SK-N-SH treated with all-trans-retinoic acid at 6 μM for 48 hours (cell line): ENCODE measurements around the gene MAN1A1.

ENCODE experiments used
- ATAC-seq: fragments of 200-7000 bp; cut with Tn5 transposase; 3 replicates; pipeline ENCODE4 v1.9.1; 2020; ENCODE audit warnings: mild to moderate bottlenecking, moderate library complexity
- ARNTL ChIP-seq: fragments of 450-650 bp; formaldehyde crosslinking; IDR thresholded peaks from 2 replicates; pipeline ENCODE4 v1.5.0; 2020; ENCODE audit warnings: low read depth, mild to moderate bottlenecking, moderate library complexity, borderline replicate concordance
- BACH2 ChIP-seq: fragments of 250-450 bp; sonication (Bioruptor Pico); IDR thresholded peaks from 2 replicates; pipeline ENCODE4 v1.9.0; 2021; ENCODE audit warnings: mild to moderate bottlenecking, borderline replicate concordance
- CREB5 ChIP-seq: fragments of 250-450 bp; sonication (Bioruptor Pico); IDR thresholded peaks from 2 replicates; pipeline ENCODE4 v1.5.1; 2020; ENCODE audit warnings: low read depth, mild to moderate bottlenecking, moderate library complexity
- CSDC2 ChIP-seq: fragments of 250-450 bp; sonication (Bioruptor Pico); IDR thresholded peaks from 2 replicates; pipeline ENCODE4 v1.5.0; 2020; ENCODE audit warnings: mild to moderate bottlenecking, moderate library complexity
- GLIS3 ChIP-seq: fragments of 250-450 bp; sonication (Bioruptor Pico); IDR thresholded peaks from 2 replicates; pipeline ENCODE4 v1.5.0; 2020; ENCODE audit warnings: mild to moderate bottlenecking, moderate library complexity
- OSR1 ChIP-seq: fragments of 250-450 bp; sonication (Bioruptor Pico); IDR thresholded peaks from 2 replicates; pipeline ENCODE4 v1.8.0; 2022; ENCODE audit warnings: moderate library complexity, mild to moderate bottlenecking, inconsistent platforms
- PATZ1 ChIP-seq: fragments of 250-450 bp; sonication (Bioruptor Pico); IDR thresholded peaks from 2 replicates; pipeline ENCODE4 v1.8.0; 2020; ENCODE audit warnings: mild to moderate bottlenecking, moderate library complexity, borderline replicate concordance
- POU6F1 ChIP-seq: fragments of 250-450 bp; sonication (Bioruptor Pico); IDR thresholded peaks from 2 replicates; pipeline ENCODE4 v1.8.0; 2021; ENCODE audit warnings: low read depth, mild to moderate bottlenecking, moderate library complexity, borderline replicate concordance
- PPARA ChIP-seq: fragments of 250-450 bp; sonication (Bioruptor Pico); IDR thresholded peaks from 2 replicates; pipeline ENCODE4 v1.5.0; 2020; ENCODE audit warnings: mild to moderate bottlenecking, borderline replicate concordance
- RARB ChIP-seq: fragments of 250-450 bp; sonication (Bioruptor Pico); IDR thresholded peaks from 2 replicates; pipeline ENCODE4 v1.8.0; 2021; ENCODE audit warnings: mild to moderate bottlenecking, moderate library complexity
- SNAI2 ChIP-seq: fragments of 250-450 bp; sonication (Bioruptor Pico); IDR thresholded peaks from 2 replicates; pipeline ENCODE4 v1.5.0; 2020; ENCODE audit warnings: mild to moderate bottlenecking, moderate library complexity
- TCF4 ChIP-seq: fragments of 250-450 bp; sonication (Bioruptor Pico); IDR thresholded peaks from 2 replicates; pipeline ENCODE4 v1.8.0; 2021; ENCODE audit warnings: mild to moderate bottlenecking, moderate library complexity, borderline replicate concordance
- TSHZ2 ChIP-seq: fragments of 250-450 bp; sonication (Bioruptor Pico); IDR thresholded peaks from 2 replicates; pipeline ENCODE4 v1.5.0; 2020; ENCODE audit warnings: mild to moderate bottlenecking, moderate library complexity
- ZC3H10 ChIP-seq: fragments of 250-450 bp; sonication (Bioruptor Pico); IDR thresholded peaks from 2 replicates; pipeline ENCODE4 v1.5.1; 2021; ENCODE audit warnings: mild to moderate bottlenecking, moderate library complexity
- ZFP30 ChIP-seq: fragments of 450-650 bp; formaldehyde crosslinking; IDR thresholded peaks from 2 replicates; pipeline ENCODE4 v1.5.0; 2022; ENCODE audit warnings: mild to moderate bottlenecking, moderate library complexity
- ZNF70 ChIP-seq: fragments of 450-650 bp; formaldehyde crosslinking; IDR thresholded peaks from 2 replicates; pipeline ENCODE4 v1.5.0; 2020; ENCODE audit warnings: mild to moderate bottlenecking, moderate library complexity
- ZNF8 ChIP-seq: fragments of 450-650 bp; formaldehyde crosslinking; IDR thresholded peaks from 2 replicates; pipeline ENCODE4 v1.5.0; 2020; ENCODE audit warnings: mild to moderate bottlenecking, moderate library complexity

MAN1A1 gene

DNA sequence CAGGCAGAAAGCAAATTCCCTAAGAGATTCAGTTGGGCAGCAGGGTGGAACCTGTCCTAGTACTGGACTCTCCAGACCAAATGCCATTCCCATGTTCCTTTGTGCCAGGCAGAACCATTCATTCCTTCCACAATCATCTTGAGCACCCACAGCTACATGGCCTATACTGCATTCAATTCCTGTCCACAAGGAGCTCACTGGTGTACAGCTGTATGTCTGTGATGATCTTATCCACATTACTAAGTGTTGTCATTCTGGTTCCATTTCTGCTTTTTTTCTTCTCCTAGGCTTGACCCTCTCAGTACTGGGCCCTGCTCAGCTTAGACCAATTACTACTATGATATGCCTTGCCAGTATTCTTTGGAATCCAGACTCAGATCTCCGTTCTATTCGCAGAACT, 27.5 kb downstream of the MAN1A1 start (continued):
- no peak for TF ChIP-seq TCF4 (CRISPR knock-in tag)
- no peak for TF ChIP-seq PPARA (CRISPR knock-in tag)
- TF ChIP-seq ZC3H10 (CRISPR knock-in tag), result no peak
- TF ChIP-seq BACH2 (CRISPR knock-in tag), result no peak
- no peak for TF ChIP-seq ZFP30 (CRISPR knock-in tag)
- no peak for TF ChIP-seq PATZ1 (CRISPR knock-in tag)

GRCh38 chr6:119319694-119320093, 29.9 kb downstream of the MAN1A1 start:
- ATAC-seq, result no peak
- no peak for TF ChIP-seq POU6F1 (CRISPR knock-in tag)
- TF ChIP-seq PATZ1 (CRISPR knock-in tag), result no peak
- TF ChIP-seq TSHZ2 (CRISPR knock-in tag), result no peak
- no peak for TF ChIP-seq GLIS3 (CRISPR knock-in tag)
- no peak for TF ChIP-seq ZFP30 (CRISPR knock-in tag)
- no peak for TF ChIP-seq PPARA (CRISPR knock-in tag)
- TF ChIP-seq ZNF8, result no peak
- TF ChIP-seq BACH2 (CRISPR knock-in tag), result no peak

GRCh38 chr6:119318730-119319129, 30.8 kb downstream of the MAN1A1 start:
- ATAC-seq, result no peak

DNA sequence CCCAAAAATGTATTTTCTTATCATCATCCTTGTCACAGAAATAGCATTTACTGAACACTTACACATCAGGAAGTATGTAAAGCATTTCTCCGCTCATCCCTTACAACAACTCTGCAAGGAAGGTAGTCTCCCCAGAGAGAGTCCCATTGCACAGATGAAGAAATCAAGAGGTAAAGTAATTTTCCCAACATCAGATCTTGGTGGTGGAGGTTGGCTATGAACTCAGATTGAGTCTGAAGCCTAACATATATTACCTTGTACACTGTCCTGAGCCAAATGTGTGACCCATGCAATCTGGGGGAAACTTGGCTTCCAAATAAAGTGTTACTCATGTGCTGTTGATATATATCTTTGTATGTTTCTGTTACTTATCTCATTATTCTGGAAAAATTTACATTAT, 31.4 kb downstream of the MAN1A1 start:
- no peak for TF ChIP-seq RARB (CRISPR knock-in tag)
- no peak for ATAC-seq

More at GRCh38 chr6:119318730-119319129, 30.8 kb downstream of the MAN1A1 start:
- TF ChIP-seq RARB (CRISPR knock-in tag), result no peak
- TF ChIP-seq OSR1 (CRISPR knock-in tag), result no peak
- TF ChIP-seq CSDC2 (CRISPR knock-in tag), result no peak
- no peak for TF ChIP-seq PPARA (CRISPR knock-in tag)
- no peak for TF ChIP-seq ZNF70
- TF ChIP-seq CREB5 (CRISPR knock-in tag), result no peak
- no peak for TF ChIP-seq BACH2 (CRISPR knock-in tag)
- TF ChIP-seq ARNTL (CRISPR knock-in tag), result no peak
- no peak for TF ChIP-seq SNAI2 (CRISPR knock-in tag)
